HepG2 (cell line): ENCODE results near the gene MYO7A. TPM values are rescaled to one million over a fixed set of nuclear protein-coding genes. Genes with fewer than 3 reads are reported as not detected.

Experiments used
- BORCS8-MEF2B ChIP-seq: sonication (generic); formaldehyde crosslinking; IDR thresholded peaks from 2 replicates; pipeline ENCODE4 v1.8.0; 2022; ENCODE audit warnings: mild to moderate bottlenecking, missing genetic modification reagents
- CSRNP2 ChIP-seq: sonication (generic); formaldehyde crosslinking; conservative IDR thresholded peaks from 2 replicates; pipeline ENCODE4 v1.8.0; 2022; ENCODE audit warnings: low read depth, missing genetic modification reagents
- HMG20A ChIP-seq: IDR thresholded peaks from 2 replicates; pipeline ENCODE4 v1.6.1; 2016; ENCODE audit warnings: borderline replicate concordance
- IRF2 ChIP-seq: IDR thresholded peaks from 2 replicates; pipeline ENCODE4 v1.6.1; 2018; ENCODE audit warnings: missing genetic modification reagents, missing compliant biosample characterization
- JUN ChIP-seq: sonication (generic); formaldehyde crosslinking; IDR thresholded peaks from 2 replicates; pipeline ENCODE4 v1.4.0; 2020; ENCODE audit warnings: mild to moderate bottlenecking, missing genetic modification reagents
- KDM4B ChIP-seq: sonication (generic); formaldehyde crosslinking; IDR thresholded peaks from 2 replicates; pipeline ENCODE4 v1.4.0; 2020; ENCODE audit warnings: missing genetic modification reagents
- NCOR1 ChIP-seq: fragments of 200-600 bp; sonication (generic); IDR thresholded peaks from 2 replicates; pipeline ENCODE4 v1.7.0; 2017; ENCODE audit warnings: antibody characterized with exemption, low read length, borderline replicate concordance
- RBM22 ChIP-seq: fragments of 200-400 bp; formaldehyde crosslinking; optimal IDR thresholded peaks from 2 replicates; pipeline ENCODE3; 2017; ENCODE audit warnings: mild to moderate bottlenecking, low read length, moderate library complexity
- SRF ChIP-seq: IDR thresholded peaks from 2 replicates; pipeline ENCODE4 v1.6.1; 2011; ENCODE audit warnings: mild to moderate bottlenecking, low read depth, low read length, moderate library complexity
- ZBTB37 ChIP-seq: sonication (generic); formaldehyde crosslinking; IDR thresholded peaks from 2 replicates; pipeline ENCODE4 v1.4.0; 2020; ENCODE audit warnings: mild to moderate bottlenecking, missing genetic modification reagents
- ZNF264 ChIP-seq: sonication (generic); formaldehyde crosslinking; IDR thresholded peaks from 2 replicates; pipeline ENCODE4 v1.4.0; 2020; ENCODE audit warnings: missing genetic modification reagents
- ZNF33B ChIP-seq: sonication (generic); formaldehyde crosslinking; IDR thresholded peaks from 2 replicates; pipeline ENCODE4 v1.5.1; 2020; ENCODE audit warnings: mild to moderate bottlenecking, missing genetic modification reagents
- ZNF510 ChIP-seq: sonication (generic); formaldehyde crosslinking; IDR thresholded peaks from 2 replicates; pipeline ENCODE4 v1.4.0; 2020; ENCODE audit warnings: low read depth, mild to moderate bottlenecking, missing genetic modification reagents
- ZNF746 ChIP-seq: sonication (generic); formaldehyde crosslinking; IDR thresholded peaks from 2 replicates; pipeline ENCODE4 v1.8.0; 2022; ENCODE audit warnings: mild to moderate bottlenecking, missing genetic modification reagents
- polyA plus RNA-seq, 8 experiments: library from polyadenylated mRNA; depleted of rRNA in 3 of 8; stranded (reverse) in 7 of 8; unstranded in 1 of 8; fragments of >200 nt; fragmentation: Illumina TruSeq in 4 of 8; extraction: Trizol in 4 of 8; gene quantifications; 2 replicates each; pipeline versions ENCODE4 v1.2.1 to v1.2.3, GENCODE V29; 2011 to 2016; ENCODE audit warnings: low read depth in 4 of 8, missing spikeins in 1 of 8, mixed read lengths in 1 of 8; ENCODE audit not compliant: insufficient read depth in 1 of 8
- total RNA-seq, 5 experiments: library from RNA; depleted of rRNA; stranded (reverse); fragments of >200 nt; fragmentation: Illumina TruSeq; extraction: Trizol; gene quantifications; 2 replicates each; pipeline ENCODE4 v1.2.3, GENCODE V29; 2016; ENCODE audit warnings: low read depth in 1 of 5

The MYO7A gene
- total and polyA plus RNA-seq, 2 of the 13 experiments (the other 11 are each of a cell fraction or from before 2014, with no cell fraction given): 7.5 to 10.0 TPM

GRCh38 chr11:77107950-77108349 lies 20.1 kb upstream of the MYO7A start (continued):
- TF ChIP-seq ZNF510 (CRISPR knock-in tag) (no peak), ZBTB37 (no peak), KDM4B (CRISPR knock-in tag) (no peak), RBM22 (no peak), NCOR1 (0 out of 2 replicates have a peak, but pooled peaks have one; percentile 22), CSRNP2 (CRISPR knock-in tag) (no peak), ZNF746 (CRISPR knock-in tag) (no peak), SRF (no peak), IRF2 (CRISPR knock-in tag) (no peak), JUN (CRISPR knock-in tag) (no peak), ZNF264 (CRISPR knock-in tag) (no peak), ZNF33B (CRISPR knock-in tag) (no peak), HMG20A (peak; percentile 21; the same call in 1 of the 2 replicates), BORCS8-MEF2B (CRISPR knock-in tag) (no peak)
